Kidney epithelial cell (primary cell): Measurements from ENCODE around the gene EDIL3. TPM values are rescaled to one million over a fixed set of nuclear protein-coding genes. Genes with fewer than 3 reads are reported as not detected.

Source experiments
- DNase-seq: peaks from one replicate; pipeline ENCODE4 v3.0.0-alpha.2; 2010; ENCODE audit warnings: low read depth
- H3K27me3 ChIP-seq: 2 replicates; pipeline ENCODE4 v1.6.0; 2011; ENCODE audit warnings: low read length; ENCODE audit not compliant: control insufficient read depth, insufficient read depth
- H3K36me3 ChIP-seq: 2 replicates; pipeline ENCODE4 v1.5.1; 2011; ENCODE audit warnings: low read length; ENCODE audit not compliant: control insufficient read depth, insufficient read depth
- H3K4me3 ChIP-seq: 2 replicates; pipeline ENCODE4 v1.5.1; 2011; ENCODE audit warnings: low read depth, mild to moderate bottlenecking, control low read depth, low read length
- CTCF ChIP-seq: IDR thresholded peaks from 2 replicates; pipeline ENCODE4 v1.5.1; 2011; ENCODE audit warnings: mild to moderate bottlenecking, moderate library complexity, low read length, control low read depth, inconsistent platforms; ENCODE audit not compliant: insufficient read depth, poor library complexity, severe bottlenecking
- total RNA-seq: library from RNA; depleted of rRNA; stranded (reverse); fragments of >200 nt; gene quantifications from 2 replicates; pipeline ENCODE4 v1.2.3, GENCODE V29; 2015

EDIL3 gene
- total RNA-seq, 1 donor from 2014 or later, result 41.7 TPM

- Histone ChIP-seq H3K36me3 (no peaks in the 10 kb centered on the region), H3K4me3 (no peak overlapping the region), H3K27me3 (no peaks in the 10 kb centered on the region)
- no peak for DNase-seq
- no peak for TF ChIP-seq CTCF
Observed at GRCh38 chr5:84373506-84373905, 11.2 kb downstream of the EDIL3 start.

- TF ChIP-seq CTCF, result no peak
- H3K36me3 ChIP-seq, result no peaks in the 10 kb centered on the region
- DNase-seq, result no peak
- no peak overlapping the region for H3K4me3 ChIP-seq
- H3K27me3 ChIP-seq, result no peaks in the 10 kb centered on the region
Observed at GRCh38 chr5:84372066-84372695, 12.5 kb downstream of the EDIL3 start.

- no peak for DNase-seq
- TF ChIP-seq CTCF, result no peak
- Histone ChIP-seq H3K36me3 (no peaks in the 10 kb centered on the region), H3K27me3 (no peaks in the 10 kb centered on the region), H3K4me3 (no peak overlapping the region)
Observed at GRCh38 chr5:84370176-84370575, 14.5 kb downstream of the EDIL3 start.

- TF ChIP-seq CTCF, result no peak
Observed at GRCh38 chr5:84364043-84364442, 20.6 kb downstream of the EDIL3 start.

GRCh38 chr5:84362061-84362720 is 22.5 kb downstream of the EDIL3 start:
- H3K36me3 ChIP-seq, result no peaks in the 10 kb centered on the region
- H3K27me3 ChIP-seq, result no peaks in the 10 kb centered on the region
- no peak overlapping the region for H3K4me3 ChIP-seq
- DNase-seq, result no peak
- TF ChIP-seq CTCF, result no peak

More at GRCh38 chr5:84364043-84364442, 20.6 kb downstream of the EDIL3 start:
- Histone ChIP-seq H3K36me3 (no peaks in the 10 kb centered on the region), H3K4me3 (no peak overlapping the region), H3K27me3 (no peaks in the 10 kb centered on the region)
- DNase-seq, result no peak

GRCh38 chr5:84361572-84361971 is 23.1 kb downstream of the EDIL3 start:
- no peaks in the 10 kb centered on the region for H3K36me3 ChIP-seq
- no peak overlapping the region for H3K4me3 ChIP-seq
- TF ChIP-seq CTCF, result no peak
- DNase-seq, result no peak
- no peaks in the 10 kb centered on the region for H3K27me3 ChIP-seq
